MG63 (cell line): ENCODE data around the gene SNX5. TPM values are rescaled to one million over a fixed set of nuclear protein-coding genes. Genes with fewer than 3 reads are reported as not detected.
A peak's percentile ranks its signal among the peaks of the same experiment; 100 is the strongest.

ENCODE experiments used
- DNase-seq: peaks from one replicate; pipeline ENCODE4 v3.0.0-alpha.2; 2020
- H3K27me3 ChIP-seq: fragments of 250-450 bp; sonication (Bioruptor Pico); 2 replicates; pipeline ENCODE4 v1.5.1; 2020; ENCODE audit warnings: mild to moderate bottlenecking, moderate library complexity
- H3K36me3 ChIP-seq: fragments of 250-450 bp; sonication (Bioruptor Pico); 2 replicates; pipeline ENCODE4 v1.5.1; 2020; ENCODE audit warnings: mild to moderate bottlenecking, moderate library complexity
- H3K4me3 ChIP-seq: fragments of 250-450 bp; sonication (Bioruptor Pico); 2 replicates; pipeline ENCODE4 v1.5.1; 2020; ENCODE audit warnings: mild to moderate bottlenecking, moderate library complexity
- H3K9me3 ChIP-seq: fragments of 250-450 bp; sonication (Bioruptor Pico); 2 replicates; pipeline ENCODE4 v1.5.1; 2020; ENCODE audit warnings: mild to moderate bottlenecking, moderate library complexity
- total RNA-seq: library from RNA; depleted of rRNA; stranded (reverse); fragments of >200 nt; shearing (Covaris generic); gene quantifications from 2 replicates; pipeline ENCODE4 v1.2.3, GENCODE V29; 2014; ENCODE audit warnings: low replicate concordance; rRNA removed

The SNX5 gene
- 78.5 and 99.6 TPM in 2 replicates for total RNA-seq

DNA sequence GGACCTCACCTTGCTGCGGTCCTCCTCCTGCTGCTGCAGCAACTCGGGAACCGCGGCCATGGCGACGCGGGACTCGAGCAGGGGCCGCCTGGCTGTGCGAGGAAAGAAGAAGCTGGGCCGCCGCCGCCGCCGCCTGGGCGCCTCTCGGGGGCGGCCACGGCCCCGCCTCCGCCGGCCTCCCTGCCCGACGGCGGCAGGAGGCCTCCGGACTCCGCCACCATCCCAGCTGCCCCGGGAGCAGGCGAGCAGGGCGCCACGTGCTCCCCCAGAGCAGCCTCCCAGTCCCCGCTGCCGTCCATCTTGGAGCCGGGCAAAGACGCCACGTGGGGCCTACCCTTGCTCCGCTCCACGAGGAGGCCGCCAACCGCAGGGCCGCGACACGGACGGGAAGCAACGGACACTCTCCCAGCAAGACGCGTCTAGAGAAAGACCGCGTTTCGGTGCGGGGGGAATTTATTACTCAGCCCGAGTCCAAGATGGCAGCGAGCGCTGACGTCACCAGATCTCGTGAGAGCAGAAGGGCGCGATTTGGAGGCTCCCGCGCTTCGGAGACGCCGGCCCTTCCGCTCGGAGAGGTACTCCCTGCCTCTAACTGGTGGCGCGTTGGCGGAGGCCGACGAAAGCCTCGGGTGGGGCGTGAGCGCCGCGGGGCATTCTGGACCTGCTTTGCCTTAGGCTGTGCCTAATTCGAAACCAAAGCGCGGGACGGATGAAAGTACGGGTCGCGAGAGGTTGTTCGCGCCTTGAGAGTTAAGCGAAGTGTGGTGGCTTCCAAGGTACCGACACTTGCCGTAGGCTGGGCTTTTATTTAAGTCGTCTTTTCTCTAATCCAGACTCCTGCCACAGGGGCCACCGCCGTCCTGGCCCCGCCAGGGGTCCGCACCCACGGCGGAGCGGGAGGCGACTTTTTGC, at the start of gene SNX5, which contains the start of gene MGME1:
TSS of gene SNX5 (minus strand) at position 429 of the 912 bp plus-strand sequence. CDS start at position 60, 369 bp downstream.
TSS of gene MGME1 (plus strand) at position 653 of the 912 bp plus-strand sequence. CDS start 842 bp downstream, outside the sequence.
- no peaks in the 10 kb centered on the region for H3K9me3 ChIP-seq
- H3K36me3 ChIP-seq = peaks cover 50% of the 10 kb centered on the region
- H3K4me3 ChIP-seq = peak within 1 kb of the TSS; percentile 96
- peak; percentile 99 for DNase-seq
- no peaks in the 10 kb centered on the region for H3K27me3 ChIP-seq

DNA sequence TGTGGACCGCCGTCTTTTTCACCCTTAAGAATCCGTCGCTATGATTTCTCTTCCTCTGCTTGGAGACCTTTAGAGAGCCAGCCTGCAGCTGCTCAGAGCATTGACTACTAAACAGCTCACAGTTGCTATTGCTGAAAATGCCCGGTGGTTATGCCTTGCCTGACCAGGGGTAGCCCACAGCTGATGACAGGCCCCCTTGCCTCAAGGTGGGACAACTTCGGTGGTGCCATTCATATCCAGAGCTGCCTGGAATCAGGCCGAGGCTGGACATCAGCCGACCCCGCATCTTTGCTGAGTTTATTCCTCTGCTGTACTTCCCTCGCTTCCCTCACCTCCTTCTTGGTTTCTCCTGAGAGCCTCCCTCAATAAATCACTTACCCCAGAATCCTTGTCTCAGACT, 49.5 kb upstream of the SNX5 start:
- Histone ChIP-seq H3K4me3 (no peak overlapping the region), H3K27me3 (no peaks in the 10 kb centered on the region), H3K36me3 (no peaks in the 10 kb centered on the region), H3K9me3 (no peaks in the 10 kb centered on the region)
- no peak for DNase-seq

DNA sequence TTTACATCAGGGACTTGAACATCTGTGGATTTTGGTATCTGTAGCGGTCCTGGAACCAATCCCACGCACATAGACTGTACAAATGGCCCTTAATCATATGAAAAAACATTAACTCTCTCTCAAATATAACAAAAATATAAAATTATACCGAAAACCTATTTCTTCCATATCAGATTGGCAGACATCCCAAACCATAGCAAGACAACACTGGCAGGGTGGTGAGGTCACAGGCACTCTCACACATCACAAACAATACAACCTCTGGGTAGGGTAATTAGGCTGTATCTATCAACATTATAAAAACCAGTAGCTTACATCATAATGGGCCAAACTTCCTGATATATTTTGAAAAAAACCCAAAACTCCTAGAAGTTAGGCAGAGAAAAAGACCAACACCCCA, 48.2 kb upstream of the SNX5 start:
- Histone ChIP-seq H3K27me3 (no peaks in the 10 kb centered on the region), H3K4me3 (no peak overlapping the region), H3K9me3 (no peaks in the 10 kb centered on the region), H3K36me3 (no peaks in the 10 kb centered on the region)
- DNase-seq = no peak

DNA sequence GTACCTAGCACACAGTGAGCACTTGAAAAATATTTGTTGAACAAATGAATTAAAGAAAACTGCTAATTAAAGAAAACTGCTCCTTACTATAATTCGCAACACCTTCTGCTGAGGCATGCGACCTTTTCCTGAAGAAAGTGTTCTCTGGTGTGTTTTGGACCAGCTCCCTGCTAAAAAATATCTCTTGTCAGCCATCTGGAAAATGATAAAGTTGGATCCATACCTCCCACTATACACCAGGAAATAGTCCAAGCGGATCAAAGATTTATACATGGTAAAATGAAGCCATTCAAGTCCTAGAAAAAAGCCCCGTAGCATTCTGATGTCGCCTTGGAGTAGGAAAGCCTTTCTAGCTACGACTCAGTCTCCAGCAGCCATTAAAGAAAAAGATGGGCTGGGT, 45.8 kb upstream of the SNX5 start:
- Histone ChIP-seq H3K9me3 (no peaks in the 10 kb centered on the region), H3K4me3 (no peak overlapping the region), H3K36me3 (no peaks in the 10 kb centered on the region), H3K27me3 (no peaks in the 10 kb centered on the region)
- DNase-seq = no peak

DNA sequence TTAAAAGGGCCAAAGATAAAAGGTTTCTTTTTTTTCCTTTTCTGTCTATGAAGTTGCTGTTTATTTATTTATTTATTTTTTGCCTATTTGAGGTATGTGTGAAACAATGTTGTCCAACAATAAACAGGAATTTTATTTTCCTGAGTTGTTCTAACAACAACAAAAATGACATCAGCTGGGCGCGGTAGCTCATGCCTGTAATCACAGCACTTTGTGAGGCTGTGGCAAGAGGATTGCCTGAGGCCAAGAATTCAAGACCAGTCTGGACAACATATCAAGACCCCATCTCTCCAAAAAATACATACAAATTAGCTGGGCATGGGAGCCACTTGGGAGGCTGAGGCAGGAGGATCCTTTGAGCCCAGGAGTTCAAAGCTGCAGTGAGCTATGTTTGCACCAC, 44.3 kb upstream of the SNX5 start:
- Histone ChIP-seq H3K9me3 (no peaks in the 10 kb centered on the region), H3K36me3 (no peaks in the 10 kb centered on the region), H3K27me3 (no peaks in the 10 kb centered on the region), H3K4me3 (no peak overlapping the region)
- DNase-seq = no peak

DNA sequence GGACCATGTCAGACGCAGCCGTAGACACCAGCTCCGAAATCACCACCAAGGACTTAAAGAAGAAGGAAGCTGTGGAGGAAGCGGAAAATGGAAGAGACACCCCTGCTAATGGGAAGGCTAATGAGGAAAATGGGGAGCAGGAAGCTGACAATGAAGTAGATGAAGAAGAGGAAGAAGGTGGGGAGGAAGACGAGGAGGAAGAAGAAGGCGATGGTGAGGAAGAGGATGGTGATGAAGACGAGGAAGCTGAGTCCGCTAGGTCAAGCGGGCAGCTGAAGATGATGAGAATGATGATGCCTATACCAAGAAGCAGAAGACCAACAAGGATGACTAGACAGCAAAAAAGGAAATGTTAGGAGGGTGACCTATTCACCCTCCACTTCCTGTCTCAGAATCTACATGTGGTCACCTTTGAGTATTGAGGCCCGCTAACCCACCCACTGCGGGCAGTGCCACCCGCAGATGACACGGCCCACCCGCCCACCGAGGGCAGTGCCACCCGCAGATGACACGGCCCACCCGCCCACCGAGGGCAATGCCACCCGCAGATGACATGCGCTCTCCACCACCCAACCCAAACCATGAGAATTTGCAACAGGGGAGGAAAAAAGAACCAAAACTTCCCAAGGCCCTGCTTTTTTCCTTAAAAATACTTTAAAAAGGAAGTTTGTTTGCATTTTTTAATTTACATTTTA, 43.5 kb upstream of the SNX5 start:
- DNase-seq = no peak
- Histone ChIP-seq H3K9me3 (no peaks in the 10 kb centered on the region), H3K36me3 (no peaks in the 10 kb centered on the region), H3K27me3 (no peaks in the 10 kb centered on the region), H3K4me3 (no peak overlapping the region)

DNA sequence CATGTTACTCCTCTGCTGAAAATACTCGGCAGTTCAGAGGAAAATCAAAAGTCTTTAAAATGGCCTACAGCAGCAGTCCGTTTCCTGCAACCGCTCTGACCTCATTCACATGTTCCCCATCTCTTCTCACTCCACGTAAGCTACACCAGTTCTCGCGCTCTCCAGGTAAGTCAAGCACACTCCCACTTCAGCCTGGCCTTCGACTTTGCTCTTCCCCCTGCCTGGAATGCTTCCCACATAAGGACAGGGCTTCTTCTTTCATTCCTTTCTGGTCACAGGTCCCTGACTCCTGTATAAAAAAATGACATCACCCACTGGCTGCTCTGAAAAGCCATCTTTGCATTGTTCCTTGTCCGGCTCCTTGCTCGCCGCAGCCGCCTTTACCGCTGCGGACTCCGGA, 42.9 kb upstream of the SNX5 start:
- Histone ChIP-seq H3K27me3 (no peaks in the 10 kb centered on the region), H3K9me3 (no peaks in the 10 kb centered on the region), H3K4me3 (no peak overlapping the region), H3K36me3 (no peaks in the 10 kb centered on the region)
- no peak for DNase-seq

DNA sequence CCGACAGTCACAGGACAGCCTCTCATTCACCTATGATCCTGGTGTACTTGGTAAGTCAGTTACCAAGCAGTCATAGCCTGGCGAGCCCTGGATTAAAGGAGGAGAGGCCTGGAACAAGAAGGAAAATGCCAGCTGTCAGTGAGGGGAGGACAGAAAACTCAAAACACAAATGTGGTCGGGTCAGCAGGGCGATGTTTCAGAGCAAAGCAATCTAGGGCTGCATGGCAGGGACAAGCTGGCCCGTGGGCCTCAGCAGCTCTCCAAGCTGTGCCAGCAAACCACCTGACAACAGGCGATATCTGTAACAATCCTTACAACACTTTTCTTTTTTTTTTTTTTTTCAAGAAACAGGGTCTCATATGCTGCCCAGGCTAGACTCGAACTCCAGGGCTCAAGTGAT, 40.5 kb upstream of the SNX5 start:
- H3K4me3 ChIP-seq = no peak overlapping the region
- no peaks in the 10 kb centered on the region for H3K27me3 ChIP-seq
- H3K9me3 ChIP-seq = no peaks in the 10 kb centered on the region

DNA sequence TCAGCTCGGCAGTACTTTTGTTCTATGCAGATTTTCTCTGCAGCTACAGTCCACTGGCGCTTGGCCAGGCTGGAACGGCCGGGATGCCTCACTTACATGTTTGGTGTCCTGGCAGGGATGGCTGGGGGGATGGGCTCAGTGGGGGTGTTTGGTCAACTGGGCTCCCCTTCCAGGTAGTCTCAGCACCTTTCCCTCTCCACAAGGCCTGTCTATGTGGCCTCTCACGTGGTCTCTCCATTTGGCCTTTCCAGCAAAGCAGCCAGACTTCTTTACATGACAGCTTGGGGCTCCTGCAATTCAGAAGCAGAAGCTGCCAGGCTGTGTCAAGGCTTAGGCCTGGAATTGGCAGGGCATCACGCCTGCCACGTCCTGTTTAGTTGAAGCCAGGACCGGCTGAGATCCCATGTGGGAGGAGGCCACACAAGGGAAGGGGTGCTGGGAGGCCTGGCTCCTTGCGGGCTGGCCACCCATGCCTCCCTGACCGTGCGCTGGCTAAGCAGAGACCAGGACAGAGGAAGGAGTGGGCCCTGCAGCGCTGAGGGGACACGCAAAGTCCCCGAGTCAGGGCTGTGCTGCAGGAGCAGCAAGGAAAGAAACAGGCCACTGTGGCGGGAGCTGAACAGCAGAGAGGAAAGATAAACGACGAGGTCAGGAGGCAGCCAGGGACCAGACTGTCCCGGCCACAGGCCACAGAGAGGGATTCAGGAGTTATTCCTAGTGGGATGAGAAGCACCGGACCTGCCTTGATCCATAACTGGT, 39.1 kb upstream of the SNX5 start:
- DNase-seq = peak; percentile 6

More for the DNA sequence above, 40.5 kb upstream of the SNX5 start:
- no peak for DNase-seq
- no peaks in the 10 kb centered on the region for H3K36me3 ChIP-seq

DNA sequence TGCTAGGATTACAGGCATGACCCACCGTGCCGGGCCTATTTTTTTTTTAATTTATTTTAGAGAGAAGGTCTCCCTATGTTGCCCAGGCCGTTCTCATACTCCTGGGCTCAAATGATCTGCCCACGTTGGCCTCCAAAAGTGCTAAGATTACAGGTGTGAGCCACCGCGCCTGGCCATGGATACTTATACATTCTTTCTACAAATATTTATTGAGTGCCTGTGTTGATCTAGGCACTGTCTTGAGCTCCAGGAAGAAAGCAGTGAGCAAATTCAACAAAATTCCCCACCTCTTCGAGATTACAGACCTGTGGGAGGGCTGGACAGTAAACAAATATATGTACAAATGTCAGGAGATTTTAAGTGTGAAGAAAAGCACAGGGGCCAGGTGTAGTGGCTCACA, 38.1 kb upstream of the SNX5 start:
- no peak for DNase-seq
- Histone ChIP-seq H3K4me3 (no peak overlapping the region), H3K36me3 (no peaks in the 10 kb centered on the region), H3K9me3 (no peaks in the 10 kb centered on the region), H3K27me3 (no peaks in the 10 kb centered on the region)

More for the DNA sequence above, 39.1 kb upstream of the SNX5 start:
- no peaks in the 10 kb centered on the region for H3K27me3 ChIP-seq
- H3K36me3 ChIP-seq = no peaks in the 10 kb centered on the region
- H3K4me3 ChIP-seq = no peak overlapping the region
- no peaks in the 10 kb centered on the region for H3K9me3 ChIP-seq

DNA sequence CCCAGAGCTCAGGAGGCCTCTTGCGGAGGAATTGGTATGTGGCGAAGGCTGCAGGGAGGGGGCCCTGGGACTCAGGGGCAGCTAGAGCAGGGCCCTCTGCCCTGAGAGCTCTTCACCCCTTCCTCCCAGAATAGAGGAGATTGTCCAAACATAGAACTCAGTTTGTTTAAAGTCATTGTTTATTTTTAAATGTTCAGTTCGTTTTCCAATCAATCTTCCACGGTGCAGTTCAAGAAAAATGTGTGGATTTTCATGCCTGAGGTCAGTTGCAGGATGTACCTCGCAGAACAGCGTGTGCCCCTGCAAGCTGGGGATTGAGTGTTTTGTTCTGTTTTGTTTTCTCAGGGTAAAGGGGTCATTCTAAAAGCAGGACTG, 37.4 kb upstream of the SNX5 start:
- no peak overlapping the region for H3K4me3 ChIP-seq
- no peak for DNase-seq
- no peaks in the 10 kb centered on the region for H3K27me3 ChIP-seq
- H3K9me3 ChIP-seq = no peaks in the 10 kb centered on the region
- no peaks in the 10 kb centered on the region for H3K36me3 ChIP-seq

DNA sequence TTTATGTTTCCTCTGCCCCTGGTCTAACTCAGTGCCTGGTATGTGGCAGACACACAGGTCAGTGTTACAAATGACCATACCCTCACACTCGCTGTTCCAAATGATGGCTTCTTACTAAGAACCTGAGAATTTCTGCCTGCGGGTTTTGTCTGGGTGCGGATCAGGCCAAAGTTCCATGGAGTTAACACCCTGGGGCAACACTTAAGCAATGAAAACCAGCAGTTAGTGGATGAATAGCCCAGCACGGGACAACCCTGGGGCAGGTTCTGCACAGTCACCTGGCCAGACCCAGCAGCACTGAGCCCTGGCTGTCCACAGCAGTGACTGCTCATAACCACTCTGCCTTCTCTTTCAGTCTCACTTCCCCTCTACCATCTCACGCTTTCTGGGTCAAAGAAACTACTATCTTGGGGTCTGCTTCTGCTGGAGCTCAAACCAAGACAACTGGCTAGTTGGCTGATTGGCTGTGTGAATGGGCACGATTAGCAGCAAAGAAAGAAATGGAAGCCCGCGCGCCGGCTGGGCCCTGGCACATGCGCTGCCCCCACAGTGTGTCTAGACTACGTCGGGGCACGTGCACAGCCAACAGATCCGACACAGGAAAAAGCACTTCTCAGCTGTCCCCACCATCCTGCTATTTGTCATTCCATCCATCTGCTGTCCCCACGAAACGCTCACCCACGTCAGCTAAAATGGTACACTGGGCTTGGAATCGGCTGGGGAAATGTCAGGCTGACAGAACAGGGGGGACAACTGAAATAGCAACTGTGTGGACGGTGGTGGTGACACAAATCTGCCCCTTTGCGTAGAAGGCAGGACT, 36.8 kb upstream of the SNX5 start:
- H3K36me3 ChIP-seq = no peaks in the 10 kb centered on the region
- no peak for DNase-seq
- no peak overlapping the region for H3K4me3 ChIP-seq
- no peaks in the 10 kb centered on the region for H3K9me3 ChIP-seq
- no peaks in the 10 kb centered on the region for H3K27me3 ChIP-seq

DNA sequence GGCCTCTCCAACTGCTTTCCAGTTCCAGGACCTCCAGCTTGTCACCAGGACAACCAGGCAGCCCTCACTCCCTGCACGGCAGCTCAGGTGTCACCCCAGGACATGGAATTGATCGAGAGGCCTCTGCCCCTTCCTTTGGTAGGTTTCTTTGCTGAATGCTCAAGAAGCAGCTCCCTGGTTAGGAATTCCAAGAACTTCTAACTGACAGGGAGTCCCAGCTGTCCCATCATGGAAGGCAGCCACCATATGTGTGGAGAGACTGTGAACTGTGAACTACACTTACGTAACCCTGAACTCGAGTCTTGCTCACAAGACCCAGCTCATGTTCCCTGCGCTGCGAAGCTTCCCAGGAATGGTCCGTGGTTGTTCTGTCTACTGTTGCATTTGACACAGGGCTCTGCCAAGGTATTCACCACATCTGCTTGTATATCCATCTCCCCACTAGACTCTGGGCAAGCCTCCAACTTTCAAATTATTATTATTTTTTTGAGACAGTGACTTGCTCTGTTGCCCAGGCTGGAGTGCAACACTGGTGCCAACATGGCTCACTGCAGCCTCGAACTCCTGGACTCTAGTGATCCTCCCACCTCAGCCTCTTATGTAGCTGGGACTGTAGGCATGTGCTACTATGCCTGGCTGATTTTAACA, 35.9 kb upstream of the SNX5 start:
- no peak overlapping the region for H3K4me3 ChIP-seq
- no peaks in the 10 kb centered on the region for H3K27me3 ChIP-seq
- no peaks in the 10 kb centered on the region for H3K9me3 ChIP-seq
- no peak for DNase-seq
- no peaks in the 10 kb centered on the region for H3K36me3 ChIP-seq

DNA sequence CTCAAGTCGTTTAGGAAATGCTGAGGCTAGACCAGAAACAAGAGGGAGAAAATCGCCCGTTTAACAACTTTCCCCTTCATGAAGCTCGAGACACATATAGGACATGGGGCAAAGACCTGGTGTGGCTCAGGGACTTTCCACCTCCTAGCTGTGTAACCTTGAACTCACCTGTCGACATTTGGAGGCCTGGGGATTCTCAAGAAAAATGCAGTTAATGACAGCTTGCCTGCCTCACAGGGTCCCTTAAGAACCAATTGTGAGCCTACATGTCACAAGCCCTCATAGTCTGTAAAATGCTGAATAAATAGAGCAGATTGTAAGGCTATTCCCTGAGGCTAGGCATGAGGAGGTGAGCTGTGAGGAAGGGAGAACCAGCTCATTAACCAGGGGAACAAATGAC, 35.3 kb upstream of the SNX5 start:
- no peaks in the 10 kb centered on the region for H3K9me3 ChIP-seq
- DNase-seq = no peak
- no peaks in the 10 kb centered on the region for H3K27me3 ChIP-seq
- no peaks in the 10 kb centered on the region for H3K36me3 ChIP-seq
- H3K4me3 ChIP-seq = no peak overlapping the region

DNA sequence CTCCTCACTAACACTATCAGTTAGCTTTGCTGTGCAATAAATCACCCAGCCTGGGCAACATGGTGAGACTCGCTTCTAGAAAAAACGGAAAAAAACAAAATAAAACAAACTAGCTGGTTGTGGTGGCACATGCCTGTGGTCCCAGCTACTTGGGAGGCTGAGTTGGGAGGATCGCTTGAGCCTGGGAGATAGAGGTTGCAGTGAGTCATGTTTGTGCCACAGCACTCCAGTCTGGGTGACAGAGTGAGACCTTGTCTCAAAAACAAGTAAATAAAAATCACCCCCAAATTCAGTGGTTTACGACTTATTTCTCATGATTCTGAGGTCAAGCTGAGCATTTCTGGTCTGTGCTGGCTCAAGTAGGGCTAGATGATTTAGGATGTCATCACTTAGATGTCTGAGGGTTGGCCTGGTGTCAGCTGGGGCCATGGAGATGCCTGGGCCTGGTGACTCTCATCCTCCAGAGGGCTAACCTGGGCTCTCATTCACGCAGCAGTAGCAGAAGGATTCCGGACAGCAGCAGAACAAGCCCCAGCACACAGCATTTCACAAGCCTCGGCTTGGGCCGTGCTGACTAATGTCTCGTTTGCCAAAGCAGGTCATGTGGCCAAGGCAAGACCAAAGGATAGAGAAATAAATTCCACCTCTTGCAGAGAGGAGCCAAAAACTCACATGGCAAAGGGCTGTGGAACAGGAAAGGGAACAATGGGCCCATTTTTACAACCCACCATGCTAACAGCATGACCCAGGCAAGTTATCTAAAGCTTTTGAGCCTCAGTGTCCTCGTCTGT, 32.7 kb upstream of the SNX5 start:
- H3K36me3 ChIP-seq = no peaks in the 10 kb centered on the region

More for the DNA sequence above, 32.7 kb upstream of the SNX5 start:
- Histone ChIP-seq H3K9me3 (no peaks in the 10 kb centered on the region), H3K4me3 (no peak overlapping the region), H3K27me3 (no peaks in the 10 kb centered on the region)
- peak; percentile 66 for DNase-seq
